Neural progenitor cell (in vitro differentiated cells): Measurements from ENCODE around the gene TRAM2. TPM values are rescaled to one million over a fixed set of nuclear protein-coding genes. Genes with fewer than 3 reads are reported as not detected.

Experiments
- DNase-seq: peaks from one replicate; pipeline ENCODE4 v3.0.0-alpha.2; 2016; ENCODE audit warnings: low spot score
- H2AFZ ChIP-seq: fragments of 200-600 bp; sonication (generic); replicated peaks from 2 replicates; pipeline ENCODE4 v1.6.1; 2016; ENCODE audit warnings: antibody characterized with exemption
- H3F3A ChIP-seq: fragments of 200-600 bp; sonication (generic); 2 replicates; pipeline ENCODE4 v1.6.1; 2016; ENCODE audit warnings: antibody characterized with exemption, low read depth
- H3K27ac ChIP-seq: fragments of 200-600 bp; sonication (generic); 2 replicates; pipeline ENCODE4 v1.5.1; 2016; ENCODE audit warnings: mild to moderate bottlenecking
- H3K27me3 ChIP-seq: fragments of 200-600 bp; sonication (generic); 2 replicates; pipeline ENCODE4 v1.6.1; 2016; ENCODE audit warnings: mild to moderate bottlenecking, moderate library complexity
- H3K36me3 ChIP-seq: fragments of 200-600 bp; sonication (generic); 2 replicates; pipeline ENCODE4 v1.5.1; 2016
- H3K4me1 ChIP-seq: fragments of 200-600 bp; sonication (generic); 2 replicates; pipeline ENCODE4 v1.6.1; 2016; ENCODE audit warnings: mixed run types
- H3K4me2 ChIP-seq: fragments of 200-600 bp; sonication (generic); 2 replicates; pipeline ENCODE4 v1.6.1; 2016
- H3K4me3 ChIP-seq: fragments of 200-600 bp; sonication (generic); 2 replicates; pipeline ENCODE4 v1.5.1; 2016
- H3K79me2 ChIP-seq: fragments of 200-600 bp; sonication (generic); 2 replicates; pipeline ENCODE4 v1.6.1; 2016; ENCODE audit warnings: low read depth
- H3K9ac ChIP-seq: fragments of 200-600 bp; sonication (generic); 2 replicates; pipeline ENCODE4 v1.6.1; 2016
- H3K9me3 ChIP-seq: fragments of 200-600 bp; sonication (generic); 2 replicates; pipeline ENCODE4 v1.5.1; 2016; ENCODE audit warnings: low read depth
- H4K20me1 ChIP-seq: fragments of 200-600 bp; sonication (generic); 2 replicates; pipeline ENCODE4 v1.6.1; 2016; ENCODE audit warnings: low read depth
- H3K27ac Mint-ChIP-seq: 3 replicates; pipeline ENCODE4 v1.8.0; 2021; ENCODE audit warnings: mixed read lengths
- H3K27me3 Mint-ChIP-seq: 2 replicates; pipeline ENCODE4 v1.8.0; 2022; ENCODE audit warnings: low read depth, mild to moderate bottlenecking, inconsistent platforms, moderate library complexity, mixed read lengths; ENCODE audit not compliant: insufficient read depth
- H3K36me3 Mint-ChIP-seq: 3 replicates; pipeline ENCODE4 v1.8.0; 2021; ENCODE audit warnings: mixed read lengths
- H3K4me1 Mint-ChIP-seq: 3 replicates; pipeline ENCODE4 v1.8.0; 2021; ENCODE audit warnings: mixed read lengths
- H3K4me3 Mint-ChIP-seq: 3 replicates; pipeline ENCODE4 v1.8.0; 2021; ENCODE audit warnings: mild to moderate bottlenecking, moderate library complexity, mixed read lengths
- H3K9me3 Mint-ChIP-seq: 3 replicates; pipeline ENCODE4 v1.8.0; 2020; ENCODE audit warnings: mixed read lengths
- CTCF ChIP-seq: fragments of 200-600 bp; sonication (generic); IDR thresholded peaks from 2 replicates; pipeline ENCODE4 v1.5.1; 2017; ENCODE audit warnings: antibody characterized with exemption, mild to moderate bottlenecking
- EZH2 ChIP-seq: fragments of 200-600 bp; sonication (generic); IDR thresholded peaks from 2 replicates; pipeline ENCODE4 v1.6.1; 2017; ENCODE audit warnings: antibody characterized with exemption, mild to moderate bottlenecking, moderate library complexity
- EZH2phosphoT487 ChIP-seq: fragments of 200-600 bp; sonication (generic); IDR thresholded peaks from 2 replicates; pipeline ENCODE4 v1.6.1; 2017; ENCODE audit warnings: antibody characterized with exemption
- total RNA-seq: library from RNA; depleted of rRNA; stranded (reverse); fragments of >200 nt; gene quantifications from 2 replicates; pipeline ENCODE4 v1.2.3, GENCODE V29; 2015; ENCODE audit warnings: low replicate concordance

TRAM2 gene
- total RNA-seq, 1 donor from 2014 or later, result 12.3 TPM

GRCh38 chr6:52582996-52583395, 6.1 kb upstream of the TRAM2 start:
- no peaks in the 10 kb centered on the region for H3K27me3 Mint-ChIP-seq
- no peak for DNase-seq
- Histone ChIP-seq H3K9ac (no peak overlapping the region), H3K27me3 (no peaks in the 10 kb centered on the region), H2AFZ (no peak overlapping the region), H3K79me2 (no peaks in the 10 kb centered on the region), H3K4me3 (no peak overlapping the region), H3F3A (peaks cover under 1% of the 10 kb centered on the region), H3K27ac (no peak overlapping the region), H3K9me3 (no peaks in the 10 kb centered on the region), H3K36me3 (no peaks in the 10 kb centered on the region), H3K4me1 (no peaks in the 10 kb centered on the region), H3K4me2 (no peak overlapping the region), H4K20me1 (no peaks in the 10 kb centered on the region)
- H3K4me1 Mint-ChIP-seq, result peaks cover 2% of the 10 kb centered on the region
- H3K27ac Mint-ChIP-seq, result no peak overlapping the region
- no peak overlapping the region for H3K4me3 Mint-ChIP-seq
- H3K9me3 Mint-ChIP-seq, result no peaks in the 10 kb centered on the region
- H3K36me3 Mint-ChIP-seq, result peaks cover 17% of the 10 kb centered on the region
- TF ChIP-seq EZH2 (no peak), CTCF (no peak), EZH2phosphoT487 (no peak)

DNA sequence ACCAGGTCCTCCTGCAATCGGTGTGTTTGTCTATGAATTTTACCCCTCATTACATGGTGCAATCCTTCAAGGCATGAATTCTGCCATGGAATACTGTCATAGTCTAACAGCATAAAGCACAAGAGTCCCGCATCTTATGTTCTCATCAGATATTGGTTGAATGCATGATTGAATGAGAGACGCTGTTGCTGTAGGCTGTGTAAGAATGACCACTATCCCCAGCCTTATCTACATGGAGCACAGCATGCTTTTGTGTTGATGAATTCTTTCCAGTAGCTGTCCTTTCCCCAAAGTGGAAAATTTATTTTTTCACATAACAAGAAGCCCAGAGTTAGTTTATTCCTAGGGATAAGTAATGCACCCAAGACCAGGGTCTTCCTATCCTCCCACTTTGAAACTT, 5.6 kb upstream of the TRAM2 start:
- Histone ChIP-seq H3K27me3 (no peaks in the 10 kb centered on the region), H4K20me1 (no peaks in the 10 kb centered on the region), H3K9ac (no peak overlapping the region), H3K4me1 (no peaks in the 10 kb centered on the region), H2AFZ (no peak overlapping the region), H3K9me3 (no peaks in the 10 kb centered on the region), H3K4me2 (no peak overlapping the region), H3K79me2 (no peaks in the 10 kb centered on the region), H3K27ac (no peak overlapping the region), H3K4me3 (no peak overlapping the region), H3K36me3 (no peaks in the 10 kb centered on the region), H3F3A (peaks cover 6% of the 10 kb centered on the region)
- TF ChIP-seq EZH2 (no peak), EZH2phosphoT487 (no peak), CTCF (no peak)
- Mint-ChIP-seq H3K4me3 (no peak overlapping the region), H3K27me3 (peaks cover 2% of the 10 kb centered on the region), H3K27ac (no peak overlapping the region), H3K9me3 (no peaks in the 10 kb centered on the region), H3K36me3 (peaks cover 17% of the 10 kb centered on the region), H3K4me1 (peaks cover 5% of the 10 kb centered on the region)
- DNase-seq, result no peak

DNA sequence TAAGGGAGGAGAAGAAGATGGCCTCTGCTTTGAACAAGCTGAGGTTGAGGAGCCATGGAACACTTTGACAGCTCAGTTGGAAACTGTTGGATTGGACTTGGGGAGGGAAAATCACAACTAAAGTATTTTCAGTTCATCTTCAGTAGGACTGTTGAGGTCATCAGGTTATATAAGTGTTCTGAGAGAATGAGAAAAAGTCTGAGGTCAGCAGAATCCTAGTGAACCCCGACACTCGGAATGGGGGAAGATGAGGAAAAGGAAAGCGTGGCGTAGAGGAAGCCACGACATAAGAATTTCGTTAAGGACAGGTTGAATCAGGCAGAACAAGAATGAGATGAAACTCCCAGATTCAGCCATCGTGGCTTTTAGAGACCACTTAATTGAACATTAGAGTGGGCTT, 4.0 kb upstream of the TRAM2 start:
- no peaks in the 10 kb centered on the region for H3K9me3 ChIP-seq
- Mint-ChIP-seq H3K4me1 (peaks cover 10% of the 10 kb centered on the region), H3K27me3 (peaks cover 3% of the 10 kb centered on the region), H3K9me3 (no peaks in the 10 kb centered on the region), H3K4me3 (no peak overlapping the region), H3K27ac (no peak overlapping the region), H3K36me3 (peaks cover 14% of the 10 kb centered on the region)
- no peak overlapping the region for H3K27ac ChIP-seq
- H3F3A ChIP-seq, result peaks cover 14% of the 10 kb centered on the region
- TF ChIP-seq EZH2phosphoT487 (no peak), EZH2 (no peak), CTCF (no peak)
- no peak overlapping the region for H3K9ac ChIP-seq
- no peak for DNase-seq
- no peaks in the 10 kb centered on the region for H4K20me1 ChIP-seq
- no peaks in the 10 kb centered on the region for H3K27me3 ChIP-seq
- no peak overlapping the region for H2AFZ ChIP-seq
- peaks cover 7% of the 10 kb centered on the region for H3K79me2 ChIP-seq
- peaks cover 1% of the 10 kb centered on the region for H3K4me1 ChIP-seq
- no peak overlapping the region for H3K4me3 ChIP-seq
- H3K4me2 ChIP-seq, result no peak overlapping the region
- no peaks in the 10 kb centered on the region for H3K36me3 ChIP-seq
